Smooth muscle cell (in vitro differentiated cells): ENCODE results near the gene CDS2. TPM values are rescaled to one million over a fixed set of nuclear protein-coding genes. Genes with fewer than 3 reads are reported as not detected.

ENCODE experiments used
- DNase-seq: peaks from one replicate; lab custom pipeline; 2025; ENCODE audit not compliant: unreplicated experiment; lab: John Stamatoyannopoulos, UW
- H2AFZ ChIP-seq: fragments of 200-600 bp; sonication (generic); 2 replicates; pipeline ENCODE4 v1.6.0; 2016; ENCODE audit warnings: antibody characterized with exemption, low read depth, mild to moderate bottlenecking
- H3F3A ChIP-seq: fragments of 200-600 bp; sonication (generic); 2 replicates; pipeline ENCODE4 v1.6.0; 2017; ENCODE audit warnings: antibody characterized with exemption, low read depth
- H3K27ac ChIP-seq: fragments of 200-600 bp; sonication (generic); 2 replicates; pipeline ENCODE4 v1.5.1; 2016; ENCODE audit warnings: low read depth, mild to moderate bottlenecking
- H3K27me3 ChIP-seq: fragments of 200-600 bp; sonication (generic); 2 replicates; pipeline ENCODE4 v1.6.1; 2016; ENCODE audit warnings: low read depth, mild to moderate bottlenecking
- H3K36me3 ChIP-seq: fragments of 200-600 bp; sonication (generic); 2 replicates; pipeline ENCODE4 v1.5.1; 2016; ENCODE audit warnings: low read depth
- H3K4me1 ChIP-seq: fragments of 200-600 bp; sonication (generic); 2 replicates; pipeline ENCODE4 v1.5.1; 2016; ENCODE audit warnings: low read depth
- H3K4me2 ChIP-seq: fragments of 200-600 bp; sonication (generic); 2 replicates; pipeline ENCODE4 v1.6.0; 2016; ENCODE audit warnings: mild to moderate bottlenecking
- H3K4me3 ChIP-seq: fragments of 200-600 bp; sonication (generic); 2 replicates; pipeline ENCODE4 v1.5.1; 2016; ENCODE audit warnings: mild to moderate bottlenecking
- H3K79me2 ChIP-seq: fragments of 200-600 bp; sonication (generic); 2 replicates; pipeline ENCODE4 v1.6.0; 2016; ENCODE audit warnings: low read depth, mild to moderate bottlenecking
- H3K9ac ChIP-seq: fragments of 200-600 bp; sonication (generic); 2 replicates; pipeline ENCODE4 v1.6.0; 2016; ENCODE audit warnings: low read depth
- H3K9me3 ChIP-seq: fragments of 200-600 bp; sonication (generic); replicated peaks from 2 replicates; pipeline ENCODE4 v1.5.1; 2016; ENCODE audit warnings: low read depth
- H4K20me1 ChIP-seq: fragments of 200-600 bp; sonication (generic); 2 replicates; pipeline ENCODE4 v1.6.0; 2016; ENCODE audit warnings: low read depth
- WGBS: methylation state at CpG from one replicate; pipeline ENCODE4 v1.1.7; 2016; ENCODE audit warnings: low lambda C conversion rate; 5-methylcytosine and 5-hydroxymethylcytosine counted together
- polyA plus RNA-seq: library from polyadenylated mRNA; unstranded; fragments of >200 nt; fragmentation: Nextera tagmentation; extraction: Ambion mirVana; gene quantifications from 2 replicates; pipeline ENCODE4 v1.2.1, GENCODE V29; 2016
- total RNA-seq: library from RNA; depleted of rRNA; stranded (reverse); fragments of >200 nt; gene quantifications from 2 replicates; pipeline ENCODE4 v1.2.3, GENCODE V29; 2014
- TF ChIP-seq, protein P1 (sequence below): fragments of 200-600 bp; sonication (generic); IDR thresholded peaks from 2 replicates; pipeline ENCODE4 v1.5.1; 2017; ENCODE audit warnings: borderline replicate concordance, mild to moderate bottlenecking, antibody characterized with exemption; ENCODE audit not compliant: insufficient read depth, poor library complexity, severe bottlenecking

CDS2 gene
- total and polyA plus RNA-seq, 2 experiments from 2014 or later: 24.9 to 25.9 TPM

DNA sequence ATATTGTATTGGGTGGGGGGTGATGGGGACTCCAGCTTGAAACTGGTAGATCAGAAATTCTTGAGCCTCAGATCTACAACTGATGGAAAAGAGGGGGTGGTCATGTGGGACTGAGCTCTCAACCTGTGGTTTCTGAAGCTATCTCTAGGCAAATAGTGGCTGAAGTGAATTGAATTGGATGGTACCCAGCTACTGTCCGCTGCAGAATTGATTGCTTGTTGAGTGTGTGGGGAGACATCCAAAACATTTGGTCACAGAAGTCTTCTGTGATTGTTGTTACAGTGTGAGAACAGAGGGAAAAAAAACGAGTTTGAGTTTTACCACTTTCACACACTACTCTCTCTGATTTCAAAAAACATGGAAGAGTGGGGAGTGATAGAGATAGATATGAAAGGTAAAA lies 14.8 kb downstream of the CDS2 start:
- no peaks in the 10 kb centered on the region for H3K27me3 ChIP-seq
- no peak overlapping the region for H3K4me3 ChIP-seq
- no peak overlapping the region for H2AFZ ChIP-seq
- WGBS: 89% methylated on average over 2 of the region's 2 CpGs
- no peak overlapping the region for H3K27ac ChIP-seq
- H3F3A ChIP-seq: no peaks in the 10 kb centered on the region
- peaks cover 2% of the 10 kb centered on the region for H3K4me1 ChIP-seq
- no peaks in the 10 kb centered on the region for H3K36me3 ChIP-seq
- no peaks in the 10 kb centered on the region for H3K9me3 ChIP-seq
- no peak overlapping the region for H3K9ac ChIP-seq
- H3K79me2 ChIP-seq: peaks cover 66% of the 10 kb centered on the region
- H4K20me1 ChIP-seq: peaks cover 95% of the 10 kb centered on the region
- TF ChIP-seq, protein P1, sequence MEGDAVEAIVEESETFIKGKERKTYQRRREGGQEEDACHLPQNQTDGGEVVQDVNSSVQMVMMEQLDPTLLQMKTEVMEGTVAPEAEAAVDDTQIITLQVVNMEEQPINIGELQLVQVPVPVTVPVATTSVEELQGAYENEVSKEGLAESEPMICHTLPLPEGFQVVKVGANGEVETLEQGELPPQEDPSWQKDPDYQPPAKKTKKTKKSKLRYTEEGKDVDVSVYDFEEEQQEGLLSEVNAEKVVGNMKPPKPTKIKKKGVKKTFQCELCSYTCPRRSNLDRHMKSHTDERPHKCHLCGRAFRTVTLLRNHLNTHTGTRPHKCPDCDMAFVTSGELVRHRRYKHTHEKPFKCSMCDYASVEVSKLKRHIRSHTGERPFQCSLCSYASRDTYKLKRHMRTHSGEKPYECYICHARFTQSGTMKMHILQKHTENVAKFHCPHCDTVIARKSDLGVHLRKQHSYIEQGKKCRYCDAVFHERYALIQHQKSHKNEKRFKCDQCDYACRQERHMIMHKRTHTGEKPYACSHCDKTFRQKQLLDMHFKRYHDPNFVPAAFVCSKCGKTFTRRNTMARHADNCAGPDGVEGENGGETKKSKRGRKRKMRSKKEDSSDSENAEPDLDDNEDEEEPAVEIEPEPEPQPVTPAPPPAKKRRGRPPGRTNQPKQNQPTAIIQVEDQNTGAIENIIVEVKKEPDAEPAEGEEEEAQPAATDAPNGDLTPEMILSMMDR: no peak
- no peak overlapping the region for H3K4me2 ChIP-seq
- DNase-seq: no peak

DNA sequence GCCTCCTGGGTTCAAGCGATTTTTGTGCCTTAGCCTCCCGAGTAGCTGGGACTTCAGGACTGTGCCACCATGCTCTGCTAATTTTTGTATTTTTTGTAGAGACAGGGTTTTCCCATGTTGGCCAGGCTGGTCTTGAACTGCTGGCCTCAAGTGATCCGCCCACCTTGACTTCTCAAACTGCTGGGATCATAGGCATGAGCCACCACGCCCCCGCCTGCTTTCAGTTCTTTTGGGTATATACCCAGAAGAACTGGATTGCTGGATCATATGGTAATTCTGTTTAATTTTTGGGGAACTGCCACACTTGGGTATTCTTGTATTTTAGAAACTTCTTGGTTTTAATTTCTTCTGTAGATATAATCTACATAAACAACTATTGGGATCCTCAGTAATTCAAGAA lies 17.0 kb downstream of the CDS2 start:
- Histone ChIP-seq H2AFZ (no peak overlapping the region), H3K27ac (no peak overlapping the region), H3K36me3 (no peaks in the 10 kb centered on the region), H3F3A (no peaks in the 10 kb centered on the region), H3K4me1 (no peaks in the 10 kb centered on the region), H3K4me2 (no peak overlapping the region), H3K4me3 (no peak overlapping the region), H4K20me1 (peaks cover 96% of the 10 kb centered on the region), H3K9ac (no peak overlapping the region), H3K27me3 (no peaks in the 10 kb centered on the region), H3K79me2 (peaks cover 67% of the 10 kb centered on the region), H3K9me3 (no peaks in the 10 kb centered on the region)
- 100% methylated on average over 5 of the region's 5 CpGs for WGBS
- DNase-seq: no peak
- TF ChIP-seq, protein P1: no peak

DNA sequence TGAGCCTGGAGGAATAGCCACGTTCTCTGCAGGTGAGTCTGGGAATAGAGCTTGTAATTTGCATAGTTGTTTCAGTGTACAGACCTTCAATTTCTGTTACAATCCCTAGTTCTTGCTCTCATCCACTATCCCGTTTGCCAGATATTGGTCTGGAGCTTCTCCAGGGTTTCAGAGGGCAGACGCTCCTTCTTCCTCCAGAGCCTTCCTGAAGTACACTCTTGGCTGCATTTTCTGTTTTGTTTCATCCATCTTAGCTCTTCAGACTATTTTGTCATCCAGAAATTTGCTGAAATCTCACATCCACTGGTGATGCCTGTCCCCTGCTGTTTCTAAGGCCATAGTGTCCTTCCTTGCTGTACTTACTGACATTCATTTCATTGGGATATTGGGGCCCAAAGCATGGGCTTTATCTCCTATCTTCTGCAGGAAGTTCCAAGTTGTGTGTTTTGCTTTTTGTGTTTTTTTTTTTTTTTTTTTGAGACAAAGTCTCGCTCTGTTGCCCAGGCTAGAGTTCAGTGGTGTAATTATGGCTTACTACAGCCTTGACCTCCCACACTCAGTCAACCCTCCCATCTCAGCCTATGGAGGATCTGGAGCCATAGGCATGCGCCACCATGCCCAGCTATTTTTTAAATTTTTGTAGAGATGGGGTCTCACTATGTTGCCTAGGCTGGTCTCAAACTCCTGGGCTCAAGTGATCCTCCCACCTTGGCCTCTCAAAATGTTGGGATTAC lies 18.7 kb downstream of the CDS2 start:
- H3K27ac ChIP-seq: no peak overlapping the region
- H3K36me3 ChIP-seq: no peaks in the 10 kb centered on the region
- H3K4me2 ChIP-seq: no peak overlapping the region
- H4K20me1 ChIP-seq: peaks cover 91% of the 10 kb centered on the region
- no peaks in the 10 kb centered on the region for H3K9me3 ChIP-seq
- peaks cover 73% of the 10 kb centered on the region for H3K79me2 ChIP-seq
- H3K9ac ChIP-seq: no peak overlapping the region
- no peak overlapping the region for H3K4me3 ChIP-seq
- no peaks in the 10 kb centered on the region for H3K4me1 ChIP-seq
- no peaks in the 10 kb centered on the region for H3K27me3 ChIP-seq
- TF ChIP-seq, protein P1: no peak
- H3F3A ChIP-seq: no peaks in the 10 kb centered on the region
- DNase-seq: no peak
- WGBS: 87% methylated on average over 5 of the region's 5 CpGs
- H2AFZ ChIP-seq: no peak overlapping the region
